Neural cell (in vitro differentiated cells): ENCODE data around the gene LLPH.

Experiments
- EZH2 ChIP-seq: fragments of 200-600, 300-800 bp; shearing (Covaris generic), sonication (generic); IDR thresholded peaks from 2 replicates; pipeline ENCODE4 v1.6.1; 2014; ENCODE audit warnings: antibody characterized with exemption, low read length, borderline replicate concordance, mild to moderate bottlenecking; ENCODE audit not compliant: insufficient read depth, poor library complexity, severe bottlenecking
- TF ChIP-seq, protein P1 (sequence below): fragments of 450-650 bp; IDR thresholded peaks from 2 replicates; pipeline ENCODE4 v1.5.1; 2014; ENCODE audit warnings: antibody characterized with exemption, mild to moderate bottlenecking, moderate library complexity; ENCODE audit not compliant: poor library complexity, severe bottlenecking

DNA sequence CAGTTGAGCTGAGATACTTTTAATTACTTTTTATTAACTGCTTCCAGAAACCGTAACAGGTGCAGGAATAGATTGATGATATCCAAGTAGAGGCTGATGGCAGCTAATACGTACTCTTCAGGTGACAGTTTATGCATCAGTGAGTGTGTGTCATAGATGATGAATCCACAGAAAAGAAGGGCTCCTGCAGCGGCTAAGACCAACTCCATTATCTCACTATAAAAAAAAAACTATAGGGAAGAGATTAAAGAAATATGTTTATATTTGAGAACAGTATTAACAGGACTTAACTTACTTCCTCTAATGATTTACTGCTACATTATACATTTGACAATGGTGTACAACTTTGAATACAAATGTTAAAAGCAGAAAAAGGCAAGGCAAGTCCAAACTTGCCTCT lies 7.4 kb upstream of the LLPH start:
- TF ChIP-seq, protein P1, sequence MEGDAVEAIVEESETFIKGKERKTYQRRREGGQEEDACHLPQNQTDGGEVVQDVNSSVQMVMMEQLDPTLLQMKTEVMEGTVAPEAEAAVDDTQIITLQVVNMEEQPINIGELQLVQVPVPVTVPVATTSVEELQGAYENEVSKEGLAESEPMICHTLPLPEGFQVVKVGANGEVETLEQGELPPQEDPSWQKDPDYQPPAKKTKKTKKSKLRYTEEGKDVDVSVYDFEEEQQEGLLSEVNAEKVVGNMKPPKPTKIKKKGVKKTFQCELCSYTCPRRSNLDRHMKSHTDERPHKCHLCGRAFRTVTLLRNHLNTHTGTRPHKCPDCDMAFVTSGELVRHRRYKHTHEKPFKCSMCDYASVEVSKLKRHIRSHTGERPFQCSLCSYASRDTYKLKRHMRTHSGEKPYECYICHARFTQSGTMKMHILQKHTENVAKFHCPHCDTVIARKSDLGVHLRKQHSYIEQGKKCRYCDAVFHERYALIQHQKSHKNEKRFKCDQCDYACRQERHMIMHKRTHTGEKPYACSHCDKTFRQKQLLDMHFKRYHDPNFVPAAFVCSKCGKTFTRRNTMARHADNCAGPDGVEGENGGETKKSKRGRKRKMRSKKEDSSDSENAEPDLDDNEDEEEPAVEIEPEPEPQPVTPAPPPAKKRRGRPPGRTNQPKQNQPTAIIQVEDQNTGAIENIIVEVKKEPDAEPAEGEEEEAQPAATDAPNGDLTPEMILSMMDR: no peak
- no peak for TF ChIP-seq EZH2
